Heart left ventricle (tissue), 16 donors: ENCODE data around the gene PRSS21. TPM values are rescaled to one million over a fixed set of nuclear protein-coding genes. Genes with fewer than 3 reads are reported as not detected.

ENCODE experiments used
- ATAC-seq, 4 donors: fragments of 200-7000 bp; cut with Tn5 transposase; one replicate each; pipeline ENCODE4 v1.9.1; 2020 to 2022; ENCODE audit warnings: moderate library complexity in 4 of 4, mild to moderate bottlenecking in 3 of 4, moderate number of reproducible peaks in 1 of 4
- DNase-seq, 5 donors: peaks; one replicate each; pipeline ENCODE4 v3.0.0-alpha.2; 2020
- H3K27ac ChIP-seq, 12 donors: fragments of 200-600 bp; sonication (generic) in 4 of 12; one replicate each; pipeline versions ENCODE4 v1.5.0 to v1.8.0; 2016 to 2022; ENCODE audit warnings: mild to moderate bottlenecking in 2 of 12
- H3K27me3 ChIP-seq, 9 donors: fragments of 200-600 bp; sonication (generic) in 2 of 9; one replicate each; pipeline versions ENCODE4 v1.5.1 to v1.8.0; 2016 to 2022; ENCODE audit warnings: mild to moderate bottlenecking in 3 of 9
- H3K36me3 ChIP-seq, 9 donors: fragments of 200-600 bp; sonication (generic) in 2 of 9; one replicate each; pipeline versions ENCODE4 v1.5.0 to v1.8.0; 2018 to 2022; ENCODE audit warnings: mild to moderate bottlenecking in 2 of 9
- H3K4me1 ChIP-seq, 12 donors: fragments of 200-600 bp; sonication (generic) in 4 of 12; one replicate each; pipeline versions ENCODE4 v1.5.0 to v1.8.0; 2016 to 2022; ENCODE audit warnings: mild to moderate bottlenecking in 3 of 12
- H3K4me3 ChIP-seq, 12 donors: fragments of 200-600 bp; sonication (generic) in 4 of 12; one replicate each; pipeline versions ENCODE4 v1.5.0 to v1.8.0; 2017 to 2022; ENCODE audit warnings: mild to moderate bottlenecking in 9 of 12, moderate library complexity in 4 of 12
- H3K9me3 ChIP-seq, 12 donors: fragments of 200-600 bp; sonication (generic) in 4 of 12; one replicate each; pipeline versions ENCODE4 v1.5.0 to v1.8.0; 2016 to 2022; ENCODE audit warnings: mild to moderate bottlenecking in 1 of 12
- POLR2A ChIP-seq, 2 donors: fragments of 450-650 bp; IDR thresholded peaks; one replicate each; pipeline ENCODE4 v1.6.1; 2017; ENCODE audit warnings: antibody characterized with exemption in 2 of 2, mild to moderate bottlenecking in 2 of 2, moderate library complexity in 2 of 2
- WGBS, 4 donors: extraction: QIAGEN DNeasy Blood & Tissue Kit in 2 of 4; methylation state at CpG; one replicate each; pipeline versions ENCODE4 v1.1.5 to v1.1.7; 2013 to 2018; 5-methylcytosine and 5-hydroxymethylcytosine counted together
- intact Hi-C, 10 donors: fragments of 100-400 bp; cut with DNase I; formaldehyde crosslinking; loops; one replicate each; pipeline versions ENCODE4 v1.11.1 to v1.14.2; 2022
- polyA plus RNA-seq, 2 donors: library from polyadenylated mRNA; stranded (reverse); fragments of 200-250 nt; gene quantifications; one replicate each; pipeline ENCODE4 v1.2.3, GENCODE V29; 2013
- total RNA-seq, 9 donors: library from RNA; depleted of rRNA in 2 of 9; stranded (reverse); fragments of >200 nt in 2 of 9; fragmentation: NEBNext Ultra II Directional in 3 of 9; extraction: Animal tissue kit (Norgen Biotek cat#: 25700) in 3 of 9; gene quantifications; one replicate each; pipeline versions ENCODE4 v1.1.0 to v1.2.4, GENCODE V29; 2016 to 2023
- TF ChIP-seq, protein P1 (sequence below), 12 donors: fragments of 200-600 bp; sonication (generic) in 4 of 12; IDR thresholded peaks; one replicate each; pipeline versions ENCODE4 v1.5.0 to v1.8.0; 2018 to 2022; ENCODE audit warnings: antibody characterized with exemption in 12 of 12, mild to moderate bottlenecking in 5 of 12
- donor health status: ischemic (EF 13 %, LVEDD 7.1; RV severe dilation, severe dysfunction).
- donor health status: healthy with polysubstance abuse.
- donor health status: DM: no; HTN: yes; CAD: no.
- donor health status: DM: no; HTN: no; CAD: no.
- donor health status: ischemic (EF 25% LVEDD 6.9; RV normal size, moderate dysfunction).
- donor health status: ischemic (EF 25% LVEDD 5.7; RV mildly dilated, moderate dysfunction).
- donor health status: healthy.
- donor health status: DM: yes; HTN: yes; CAD: no.
- donor health status: ischemic (EF 35%, LVEDD 5.7; RV mildly dilated, moderate dysfunction).
- donor health status: nonischemic (EF 11% LVEDD 7.7; RV severe dilation, severe dysfunction).
- donor health status: DM: yes; HTN: yes; CAD: no.
- donor health status: PGD.
- donor health status: ischemic (EF 29% LVEDD 5.4; RV normal size, mild dysfunction).
- donor health status: nonischemic (EF 23%, LVEDD 6.1; RV moderate dilation, normal function).

The PRSS21 gene
- total and polyA plus RNA-seq, 11 donors, result not detected

GRCh38 chr16:2827374-2827791 is 10.3 kb downstream of the PRSS21 start:
- TF ChIP-seq, protein P1, sequence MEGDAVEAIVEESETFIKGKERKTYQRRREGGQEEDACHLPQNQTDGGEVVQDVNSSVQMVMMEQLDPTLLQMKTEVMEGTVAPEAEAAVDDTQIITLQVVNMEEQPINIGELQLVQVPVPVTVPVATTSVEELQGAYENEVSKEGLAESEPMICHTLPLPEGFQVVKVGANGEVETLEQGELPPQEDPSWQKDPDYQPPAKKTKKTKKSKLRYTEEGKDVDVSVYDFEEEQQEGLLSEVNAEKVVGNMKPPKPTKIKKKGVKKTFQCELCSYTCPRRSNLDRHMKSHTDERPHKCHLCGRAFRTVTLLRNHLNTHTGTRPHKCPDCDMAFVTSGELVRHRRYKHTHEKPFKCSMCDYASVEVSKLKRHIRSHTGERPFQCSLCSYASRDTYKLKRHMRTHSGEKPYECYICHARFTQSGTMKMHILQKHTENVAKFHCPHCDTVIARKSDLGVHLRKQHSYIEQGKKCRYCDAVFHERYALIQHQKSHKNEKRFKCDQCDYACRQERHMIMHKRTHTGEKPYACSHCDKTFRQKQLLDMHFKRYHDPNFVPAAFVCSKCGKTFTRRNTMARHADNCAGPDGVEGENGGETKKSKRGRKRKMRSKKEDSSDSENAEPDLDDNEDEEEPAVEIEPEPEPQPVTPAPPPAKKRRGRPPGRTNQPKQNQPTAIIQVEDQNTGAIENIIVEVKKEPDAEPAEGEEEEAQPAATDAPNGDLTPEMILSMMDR (IDR thresholded peaks at IDR 0.05), result no peak
- TF ChIP-seq POLR2A (IDR thresholded peaks at IDR 0.05), result no peak
- H3K27me3 ChIP-seq, result peaks cover 0 to 17% (median 4%) of the 10 kb centered on the region in 9 donors
- intact Hi-C loops, result no loop called here
- ATAC-seq (no peak), DNase-seq (no peak)
- no peak overlapping the region for H3K4me3 ChIP-seq
- WGBS, 4 donors, result 75 to 77% (median 76%) methylated on average over 11 to 15 of the region's 15 CpGs
- no peak overlapping the region for H3K27ac ChIP-seq
- H3K36me3 ChIP-seq, result no peaks in the 10 kb centered on the region
- H3K9me3 ChIP-seq, result no peaks in the 10 kb centered on the region
- H3K4me1 ChIP-seq, result peaks cover 0 to 10% (median 0%) of the 10 kb centered on the region in 12 donors

DNA sequence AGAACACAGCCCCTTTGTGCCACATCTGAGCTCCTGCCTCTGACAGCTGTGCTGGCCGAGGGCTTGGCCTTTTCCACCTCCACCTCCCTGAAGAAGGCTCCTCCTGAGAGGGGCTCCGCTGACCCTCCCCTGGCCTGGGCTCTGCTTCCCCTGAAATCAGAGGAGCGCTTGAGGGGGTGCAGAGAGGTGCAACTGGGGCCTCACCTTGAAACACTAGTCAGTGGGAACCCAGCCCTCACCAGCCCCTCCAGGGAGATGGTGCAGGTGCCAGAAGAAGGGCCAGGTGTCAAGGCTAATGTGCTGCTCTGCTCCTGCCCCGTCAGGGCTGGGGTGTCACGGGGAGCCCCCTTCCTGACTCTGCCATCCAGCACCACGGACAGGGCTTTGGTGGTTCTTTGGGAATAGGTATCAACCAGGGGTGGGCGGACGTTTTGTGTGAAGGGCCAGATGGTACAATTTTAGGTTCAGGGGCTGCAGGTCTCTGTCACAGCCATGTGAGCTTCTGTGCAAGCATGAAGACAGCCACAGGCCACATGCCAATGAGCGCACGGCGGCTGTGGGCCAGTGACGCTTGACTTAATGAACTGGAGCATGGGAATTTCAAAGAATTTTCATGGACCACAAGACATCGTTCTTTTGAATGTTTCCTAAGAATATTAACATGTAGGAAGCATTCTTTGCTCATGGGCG is 10.9 kb downstream of the PRSS21 start:
- Histone ChIP-seq H3K36me3 (no peaks in the 10 kb centered on the region), H3K9me3 (no peaks in the 10 kb centered on the region), H3K27ac (no peak overlapping the region), H3K27me3 (peaks cover 0 to 23% (median 4%) of the 10 kb centered on the region in 9 donors), H3K4me1 (peaks cover 0 to 10% (median 0%) of the 10 kb centered on the region in 12 donors), H3K4me3 (no peak overlapping the region)
- intact Hi-C loops, result no loop called here
- ATAC-seq, result no peak
- DNase-seq, result no peak
- WGBS, 4 donors, result 62 to 75% (median 70%) methylated on average over 11 to 14 of the region's 14 CpGs
- TF ChIP-seq, protein P1 (IDR thresholded peaks at IDR 0.05), result no peak
- TF ChIP-seq POLR2A (IDR thresholded peaks at IDR 0.05), result no peak

- WGBS, 4 donors, result 80 to 98% (median 87%) methylated on average over 6 to 8 of the region's 8 CpGs
- Histone ChIP-seq H3K9me3 (no peaks in the 10 kb centered on the region), H3K4me3 (no peak overlapping the region), H3K27me3 (peaks cover 0 to 23% (median 4%) of the 10 kb centered on the region in 9 donors), H3K4me1 (peaks cover 0 to 10% (median 0%) of the 10 kb centered on the region in 12 donors), H3K36me3 (no peaks in the 10 kb centered on the region), H3K27ac (no peak overlapping the region)
- TF ChIP-seq POLR2A (IDR thresholded peaks at IDR 0.05), result no peak
- TF ChIP-seq, protein P1 (IDR thresholded peaks at IDR 0.05), result no peak
- ATAC-seq (no peak), DNase-seq (no peak)
- intact Hi-C loops, result no loop called here
Measured at GRCh38 chr16:2828521-2828840, 11.4 kb downstream of the PRSS21 start.

DNA sequence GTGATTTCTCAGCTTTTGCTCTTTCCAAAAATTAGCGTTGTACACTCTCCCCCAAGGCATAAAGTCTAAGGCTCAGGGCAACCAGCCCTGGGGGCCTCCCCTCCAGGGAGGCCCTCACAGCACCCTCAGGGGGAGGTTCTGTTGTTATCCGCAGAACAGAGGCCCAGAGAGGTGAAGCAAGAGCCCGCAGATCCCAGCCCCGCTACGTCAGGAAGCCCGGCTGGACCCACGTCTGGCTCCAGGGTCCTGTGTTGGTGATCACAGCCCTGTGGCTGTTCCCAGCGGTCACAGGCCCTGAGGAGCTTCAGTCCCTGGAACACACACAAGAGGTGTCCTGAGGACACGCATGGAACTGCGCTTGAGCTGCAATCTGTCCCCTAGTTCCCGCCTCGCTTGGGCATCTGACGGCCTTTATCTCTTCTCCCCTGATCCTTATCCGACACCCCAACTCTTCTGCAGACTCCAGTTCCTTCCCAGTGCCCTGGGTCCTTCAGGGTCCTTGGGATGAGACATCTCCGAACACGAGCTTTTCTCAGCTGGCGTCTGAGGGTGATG is 11.9 kb downstream of the PRSS21 start:
- ATAC-seq, result no peak
- TF ChIP-seq POLR2A (IDR thresholded peaks at IDR 0.05), result no peak
- TF ChIP-seq, protein P1 (IDR thresholded peaks at IDR 0.05), result no peak
- DNase-seq, result no peak
- intact Hi-C loops, result no loop called here
- Histone ChIP-seq H3K9me3 (no peaks in the 10 kb centered on the region), H3K27ac (no peak overlapping the region), H3K27me3 (peaks cover 0 to 23% (median 4%) of the 10 kb centered on the region in 9 donors), H3K4me3 (no peak overlapping the region), H3K4me1 (peaks cover 0 to 10% (median 0%) of the 10 kb centered on the region in 12 donors), H3K36me3 (no peaks in the 10 kb centered on the region)
- 85 to 89% (median 87%) methylated on average over 13 to 17 of the region's 17 CpGs for WGBS, 4 donors
